ENCODE results near the gene IMMP2L. TPM values are rescaled to one million over a fixed set of nuclear protein-coding genes. Genes with fewer than 3 reads are reported as not detected.

The IMMP2L gene
- total RNA-seq, 4 donors from 2014 or later, result 8.3 to 19.2 (median 17.8) TPM

GRCh38 chr7:111126987-111127386, 435.3 kb downstream of the IMMP2L start:
- intact Hi-C loops (cut with DNase I; ENCODE audit: low total_unique reads) (no loop called here), in situ Hi-C loops (cut with MboI; ENCODE audit: low sequenced_read_pairs in 4 of 4) (no loop called here)
- Histone ChIP-seq H3K9me3 (no peaks in the 10 kb centered on the region), H3K4me3 (no peak overlapping the region), H3K4me1 (no peaks in the 10 kb centered on the region), H3K27ac (no peak overlapping the region), H3K27me3 (no peaks in the 10 kb centered on the region), H3K36me3 (no peaks in the 10 kb centered on the region)
- TF ChIP-seq CTCF (IDR thresholded peaks at IDR 0.05 in 4 of 5, conservative IDR thresholded peaks at IDR 0.05 in 1 of 5) (no peak), POLR2A (IDR thresholded peaks at IDR 0.05) (no peak)
- DNase-seq (no peak), ATAC-seq (no peak)

GRCh38 chr7:111115966-111116365, 446.3 kb downstream of the IMMP2L start:
- in situ Hi-C loops (cut with MboI; ENCODE audit: low sequenced_read_pairs in 4 of 4), result no loop called here
- no peak for ATAC-seq

GRCh38 chr7:111113263-111114017, 448.9 kb downstream of the IMMP2L start:
- Histone ChIP-seq H3K9me3 (no peaks in the 10 kb centered on the region), H3K4me1 (peaks cover 0 to 5% of the 10 kb centered on the region in 2 donors), H3K4me3 (no peak overlapping the region), H3K36me3 (no peaks in the 10 kb centered on the region), H3K27ac (no peak overlapping the region), H3K27me3 (no peaks in the 10 kb centered on the region)
- DNase-seq, result no peak
- no peak for TF ChIP-seq CTCF (IDR thresholded peaks at IDR 0.05 in 4 of 5, conservative IDR thresholded peaks at IDR 0.05 in 1 of 5)
- TF ChIP-seq POLR2A (IDR thresholded peaks at IDR 0.05), result no peak
- intact Hi-C loops (cut with DNase I; ENCODE audit: low total_unique reads) (no loop called here), in situ Hi-C loops (cut with MboI; ENCODE audit: low sequenced_read_pairs in 4 of 4) (no loop called here)
- no peak for ATAC-seq

More at GRCh38 chr7:111115966-111116365, 446.3 kb downstream of the IMMP2L start:
- no peak for DNase-seq
- Histone ChIP-seq H3K9me3 (no peaks in the 10 kb centered on the region), H3K27me3 (no peaks in the 10 kb centered on the region), H3K4me3 (no peak overlapping the region), H3K4me1 (no peaks in the 10 kb centered on the region), H3K36me3 (no peaks in the 10 kb centered on the region), H3K27ac (no peak overlapping the region)
- TF ChIP-seq CTCF (IDR thresholded peaks at IDR 0.05 in 4 of 5, conservative IDR thresholded peaks at IDR 0.05 in 1 of 5), result no peak
- no peak for TF ChIP-seq POLR2A (IDR thresholded peaks at IDR 0.05)
- intact Hi-C loops (cut with DNase I; ENCODE audit: low total_unique reads), result no loop called here

- no peak for TF ChIP-seq CTCF (IDR thresholded peaks at IDR 0.05 in 4 of 5, conservative IDR thresholded peaks at IDR 0.05 in 1 of 5)
- no peak for TF ChIP-seq POLR2A (IDR thresholded peaks at IDR 0.05)
- ATAC-seq, result no peak
- H3K4me3 ChIP-seq, result no peak overlapping the region
- H3K27ac ChIP-seq, result no peak overlapping the region
- DNase-seq, result no peak
- no peaks in the 10 kb centered on the region for H3K9me3 ChIP-seq
- H3K4me1 ChIP-seq, result peaks cover 0 to 14% of the 10 kb centered on the region in 2 donors
- intact Hi-C loops (cut with DNase I; ENCODE audit: low total_unique reads) (no loop called here), in situ Hi-C loops (cut with MboI; ENCODE audit: low sequenced_read_pairs in 4 of 4) (no loop called here)
- H3K36me3 ChIP-seq, result no peaks in the 10 kb centered on the region
- no peaks in the 10 kb centered on the region for H3K27me3 ChIP-seq
Observed at GRCh38 chr7:111112439-111112838, 449.9 kb downstream of the IMMP2L start.

All from gastrocnemius medialis (tissue), 4 donors.